Activated CD8-positive, alpha-beta memory T cell treated with anti-CD3 and anti-CD28 coated beads, Interleukin-2, amount 50 U/mL, for 24 hours (primary cell): ENCODE measurements around the gene ENPP7.
A peak's percentile ranks its signal among the peaks of the same experiment; 100 is the strongest.

Source experiments
- DNase-seq: peaks from one replicate; pipeline ENCODE4 v3.0.0-alpha.2; 2020; ENCODE audit errors: extremely low read depth

Gene ENPP7

GRCh38 chr17:79777894-79778503 is 47.3 kb downstream of the ENPP7 start, which contains the start of gene CBX2:
Gene CBX2, plus strand, starts transcription at chr17:79778148. Its CDS starts 88 bp downstream, at chr17:79778236.
- DNase-seq = peak; percentile 40

GRCh38 chr17:79778504-79779083 is 47.9 kb downstream of the ENPP7 start:
- no peak for DNase-seq

DNA sequence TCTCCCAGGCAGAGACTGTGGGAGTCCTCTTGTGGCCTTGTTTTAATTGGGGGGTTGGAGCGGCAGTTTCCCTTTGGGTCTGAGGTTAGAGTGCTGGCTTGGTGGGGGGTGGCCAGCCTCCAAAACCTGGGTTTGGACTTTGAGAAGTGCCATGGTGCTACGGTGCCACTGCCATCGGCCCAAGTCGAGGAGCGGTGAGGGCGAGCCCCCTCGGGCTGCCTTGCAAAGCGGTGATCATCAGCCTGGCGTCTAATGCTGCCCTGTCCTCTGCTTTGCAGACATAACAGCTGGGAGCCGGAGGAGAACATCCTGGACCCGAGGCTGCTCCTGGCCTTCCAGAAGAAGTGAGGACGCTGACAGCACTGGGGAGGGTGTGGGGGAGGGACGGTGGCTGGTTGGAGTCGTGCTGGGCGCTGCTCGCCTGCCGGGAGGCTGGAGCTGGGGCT is 48.4 kb downstream of the ENPP7 start:
- no peak for DNase-seq

DNA sequence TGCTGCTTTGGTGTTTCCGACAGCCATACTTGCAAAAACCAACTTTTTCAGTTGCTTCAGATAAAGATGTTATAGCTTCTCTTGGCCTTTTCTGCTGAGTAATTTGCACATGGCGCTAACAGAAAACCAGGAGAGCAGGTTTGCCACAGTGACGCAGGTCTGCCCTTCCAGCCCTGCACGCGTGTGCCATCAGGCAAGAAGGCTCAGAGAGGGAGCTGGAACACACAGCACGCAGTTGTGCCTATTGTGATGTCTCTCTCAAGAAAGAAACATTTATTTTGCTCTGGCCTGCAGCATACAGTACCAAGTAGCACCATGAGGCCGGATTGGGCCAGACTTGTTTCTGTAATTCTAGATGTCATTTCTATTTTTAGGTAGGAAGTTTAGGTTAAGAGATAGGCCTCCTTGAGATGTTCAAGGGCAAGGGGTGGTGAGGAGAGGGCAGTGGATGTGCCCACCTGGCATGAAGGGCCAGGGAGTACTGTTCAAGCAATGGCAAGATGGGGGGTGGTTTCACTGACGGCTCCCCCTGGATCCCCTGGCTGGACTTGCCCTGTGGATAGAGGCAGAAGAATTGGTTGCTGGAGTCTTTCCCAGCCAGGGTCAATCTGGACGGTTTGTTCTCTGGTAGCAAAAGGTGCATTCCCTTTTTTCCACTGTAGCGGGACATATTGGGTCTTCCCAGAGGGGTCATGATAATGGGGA is 49.1 kb downstream of the ENPP7 start:
- no peak for DNase-seq

GRCh38 chr17:79781012-79781650 is 50.4 kb downstream of the ENPP7 start:
- DNase-seq = no peak

DNA sequence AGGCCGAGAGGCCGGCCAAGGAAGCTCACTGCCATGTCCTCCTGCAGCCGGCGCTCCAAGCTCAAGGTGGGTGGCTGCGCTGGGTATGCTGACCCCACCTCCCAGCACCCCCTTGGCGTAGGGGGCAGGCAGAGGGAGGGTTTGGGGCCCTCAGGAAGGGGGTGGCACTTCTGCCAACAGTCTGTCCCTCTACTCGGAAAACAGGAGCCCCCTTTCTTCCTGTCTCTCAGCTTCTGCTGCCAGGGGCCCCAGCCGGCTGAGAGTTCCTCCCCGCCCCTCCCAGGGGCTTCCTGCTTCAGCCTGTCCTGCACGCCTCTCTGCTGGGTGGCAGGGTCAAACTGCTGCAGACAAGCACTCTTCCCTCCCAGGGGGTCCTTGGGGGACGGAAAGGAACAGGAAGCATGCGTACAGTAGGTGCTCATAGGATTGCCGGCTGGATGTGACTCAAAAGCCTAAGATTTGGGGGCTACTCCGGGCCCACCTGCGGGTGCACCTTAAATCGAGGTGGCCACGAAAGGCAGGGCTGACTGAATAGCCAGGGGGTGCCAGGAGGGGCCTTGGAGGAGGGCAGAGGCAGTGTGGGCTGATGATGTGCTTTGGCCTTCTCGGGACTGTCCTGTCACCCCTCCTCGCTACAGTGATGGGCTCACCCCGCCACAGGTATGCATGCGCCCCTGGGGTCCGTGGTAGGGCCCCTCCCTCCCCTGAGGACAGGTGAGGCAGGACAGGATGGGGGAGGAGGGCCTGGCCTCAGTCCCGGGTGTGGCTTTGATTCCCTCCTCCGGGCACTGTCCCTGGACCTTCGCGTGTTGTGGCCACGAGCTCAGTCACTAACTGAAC is 51.2 kb downstream of the ENPP7 start:
- DNase-seq = no peak

- DNase-seq = no peak
Observed at GRCh38 chr17:79783891-79784290, 53.1 kb downstream of the ENPP7 start.

DNA sequence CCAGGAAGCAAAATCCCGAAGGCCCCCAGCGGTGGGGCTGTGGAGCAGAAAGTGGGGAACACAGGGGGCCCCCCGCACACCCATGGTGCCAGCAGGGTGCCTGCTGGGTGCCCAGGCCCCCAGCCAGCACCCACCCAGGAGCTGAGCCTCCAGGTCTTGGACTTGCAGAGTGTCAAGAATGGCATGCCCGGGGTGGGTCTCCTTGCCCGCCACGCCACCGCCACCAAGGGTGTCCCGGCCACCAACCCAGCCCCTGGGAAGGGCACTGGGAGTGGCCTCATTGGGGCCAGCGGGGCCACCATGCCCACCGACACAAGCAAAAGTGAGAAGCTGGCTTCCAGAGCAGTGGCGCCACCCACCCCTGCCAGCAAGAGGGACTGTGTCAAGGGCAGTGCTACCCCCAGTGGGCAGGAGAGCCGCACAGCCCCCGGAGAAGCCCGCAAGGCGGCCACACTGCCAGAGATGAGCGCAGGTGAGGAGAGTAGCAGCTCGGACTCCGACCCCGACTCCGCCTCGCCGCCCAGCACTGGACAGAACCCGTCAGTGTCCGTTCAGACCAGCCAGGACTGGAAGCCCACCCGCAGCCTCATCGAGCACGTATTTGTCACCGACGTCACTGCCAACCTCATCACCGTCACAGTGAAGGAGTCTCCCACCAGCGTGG is 53.7 kb downstream of the ENPP7 start:
- DNase-seq = no peak

DNA sequence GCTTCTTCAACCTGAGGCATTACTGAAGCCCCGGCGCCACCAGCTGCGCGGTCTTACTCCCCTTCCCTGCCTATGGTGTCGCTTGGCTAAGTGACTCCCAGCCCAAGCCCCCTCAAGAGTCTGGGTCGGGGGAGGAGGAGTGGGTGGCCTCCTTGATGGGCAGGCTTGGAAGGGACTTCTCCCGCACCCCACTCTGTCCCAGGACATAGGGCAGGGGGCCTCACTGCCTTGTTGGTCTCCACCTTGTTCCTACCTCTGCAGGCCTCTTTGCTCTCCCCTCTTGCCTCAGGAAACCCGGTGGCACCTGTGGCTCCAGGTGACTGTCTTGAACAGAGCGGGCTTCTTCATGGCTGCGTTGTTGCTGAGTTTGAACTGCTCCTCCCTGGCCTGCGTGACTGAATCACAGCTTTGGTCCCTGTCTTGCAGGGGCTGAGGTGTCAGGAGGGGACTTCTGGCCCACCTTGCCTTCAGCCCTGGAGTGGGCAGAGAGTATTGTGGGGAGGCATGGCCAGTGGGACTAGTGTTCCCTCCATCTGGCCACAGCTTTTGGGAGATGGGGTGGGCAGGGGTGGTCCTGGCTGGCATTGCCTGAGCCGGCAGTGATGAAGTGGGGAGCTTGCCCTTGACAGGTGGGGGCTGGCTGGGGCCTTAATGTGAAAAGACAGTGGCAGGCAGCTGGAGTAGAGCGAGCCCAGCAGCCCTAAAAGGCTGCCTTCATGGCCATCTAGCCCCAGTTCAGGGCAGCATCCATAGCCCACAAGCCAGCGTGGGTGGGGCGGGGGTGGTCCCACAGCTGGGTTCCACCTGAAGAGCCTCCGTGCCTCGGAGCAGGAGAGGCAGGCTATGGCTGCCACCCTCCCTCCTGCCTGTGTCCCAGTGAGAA is 54.5 kb downstream of the ENPP7 start:
- no peak for DNase-seq

- DNase-seq = no peak
Observed at GRCh38 chr17:79785900-79786810, 55.4 kb downstream of the ENPP7 start.

GRCh38 chr17:79786930-79787643 is 56.3 kb downstream of the ENPP7 start:
- DNase-seq = no peak

DNA sequence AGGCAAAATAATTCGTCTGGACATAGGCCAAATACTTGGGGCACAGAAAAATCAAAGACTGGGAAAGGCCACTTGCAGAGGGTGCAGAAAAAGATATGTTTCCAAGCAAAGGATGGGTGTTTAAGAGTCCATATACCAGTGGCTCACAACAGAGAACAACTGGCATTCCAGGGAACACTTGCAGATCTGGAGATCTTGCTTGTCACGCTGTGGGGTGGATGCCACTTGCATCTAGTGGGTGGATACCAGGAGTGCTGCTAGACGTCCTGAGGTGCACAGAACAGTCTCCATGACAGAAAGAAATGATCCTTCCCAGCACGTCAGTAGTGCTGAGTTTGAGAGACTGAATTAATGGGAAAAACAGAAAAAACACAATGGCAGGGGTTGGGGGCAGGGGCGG is 57.7 kb downstream of the ENPP7 start:
- no peak for DNase-seq

DNA sequence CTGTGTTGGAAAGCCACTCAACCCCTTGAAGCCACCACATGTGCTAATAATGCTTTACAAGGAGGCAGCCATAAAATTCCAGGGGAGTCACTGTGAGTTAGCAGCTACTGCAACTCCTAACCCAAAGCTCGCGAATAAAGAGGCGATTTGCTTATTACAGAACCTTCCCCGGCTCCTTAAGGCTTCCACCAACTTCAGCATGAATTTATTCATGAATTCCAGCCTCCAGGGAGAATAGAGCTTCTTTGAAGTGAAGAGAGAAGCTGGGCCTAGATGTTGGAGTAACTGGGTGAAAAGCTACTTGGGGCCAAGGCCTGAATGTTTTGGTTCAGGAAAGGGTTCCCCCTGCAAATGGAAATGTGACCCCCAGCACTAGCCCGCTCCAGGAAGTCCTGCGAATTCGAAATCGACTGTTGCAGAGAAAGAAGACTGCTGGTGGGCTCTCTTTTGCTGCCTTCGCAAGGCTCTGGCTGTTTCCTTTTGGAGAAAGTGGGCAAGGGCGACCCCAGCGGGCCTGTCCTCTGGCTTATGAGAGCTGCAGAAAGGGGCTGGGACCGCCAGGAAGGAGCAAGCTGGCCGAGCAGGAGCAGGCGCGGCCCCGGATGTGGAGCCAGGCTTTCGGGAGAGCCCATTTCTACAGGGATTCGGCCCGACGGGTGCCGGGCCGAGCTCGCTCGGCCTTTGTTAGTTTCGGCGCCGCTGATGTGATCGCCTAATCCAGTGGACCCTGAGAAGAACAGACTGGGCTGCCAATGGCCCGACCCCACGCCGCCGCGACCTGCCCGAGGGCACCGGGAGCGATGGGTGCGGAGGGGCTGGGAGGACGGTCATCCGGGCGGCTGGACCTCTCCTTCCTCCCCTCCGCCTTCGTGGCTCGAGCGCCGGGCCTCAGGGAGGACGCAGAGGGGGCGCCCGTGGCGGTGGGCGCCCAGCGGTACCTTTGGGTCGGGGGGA is 58.5 kb downstream of the ENPP7 start:
- no peak for DNase-seq

GRCh38 chr17:79789943-79790804 is 59.4 kb downstream of the ENPP7 start:
- DNase-seq = no peak

DNA sequence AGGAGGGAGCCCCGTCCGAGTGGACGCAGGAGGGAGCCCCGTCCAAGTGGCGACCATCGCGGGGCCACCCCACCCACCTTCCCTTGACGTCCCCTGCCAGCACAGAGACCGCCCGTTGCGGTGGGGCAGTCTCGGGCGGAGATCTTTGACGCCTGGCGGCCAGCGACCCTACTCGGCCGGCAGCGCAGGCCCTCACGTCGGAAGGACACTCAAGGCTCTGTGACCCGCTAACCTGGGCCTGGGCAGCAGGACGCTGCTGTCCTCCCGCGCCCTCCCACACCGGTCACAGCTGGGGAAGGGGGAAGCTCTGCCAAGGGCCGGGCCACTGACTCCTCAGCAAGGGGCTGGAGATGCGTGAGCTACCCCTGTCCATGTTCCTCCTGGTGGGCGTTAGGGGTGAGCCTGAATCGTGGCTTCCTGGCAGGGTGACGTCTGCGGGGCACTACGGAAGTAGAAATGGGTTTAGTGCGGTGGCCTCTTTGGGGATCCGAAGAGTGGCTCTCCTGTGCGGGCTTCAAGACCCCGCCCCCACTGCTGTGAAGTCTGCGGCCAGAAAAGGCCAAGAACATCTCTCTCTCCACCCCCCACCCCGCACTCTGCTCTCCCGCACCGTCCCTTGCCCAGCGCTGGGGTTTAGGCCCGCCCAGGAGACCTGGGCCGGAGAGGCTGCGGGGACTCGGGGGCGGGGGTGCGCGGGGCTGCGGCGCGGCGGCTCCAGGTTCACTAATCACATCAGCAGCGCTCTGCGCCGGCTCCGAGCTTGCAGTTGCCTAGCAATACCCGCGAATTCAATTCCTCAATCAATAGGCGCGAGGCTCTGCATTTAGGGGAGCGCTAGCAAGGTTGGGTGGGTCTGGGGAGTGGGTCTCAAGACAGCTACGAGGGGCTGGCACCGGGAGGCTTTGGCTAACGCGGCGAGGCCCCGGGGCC is 60.3 kb downstream of the ENPP7 start:
- no peak for DNase-seq
